ENCODE measurements around the gene NOL4L.
A peak's percentile ranks its signal among the peaks of the same experiment; 100 is the strongest.
"Not testable (repeated sequence)": the region's sequence is repeated elsewhere in the genome, so short reads cannot be mapped to it uniquely, and the experiment has no call there.

NOL4L gene

DNA sequence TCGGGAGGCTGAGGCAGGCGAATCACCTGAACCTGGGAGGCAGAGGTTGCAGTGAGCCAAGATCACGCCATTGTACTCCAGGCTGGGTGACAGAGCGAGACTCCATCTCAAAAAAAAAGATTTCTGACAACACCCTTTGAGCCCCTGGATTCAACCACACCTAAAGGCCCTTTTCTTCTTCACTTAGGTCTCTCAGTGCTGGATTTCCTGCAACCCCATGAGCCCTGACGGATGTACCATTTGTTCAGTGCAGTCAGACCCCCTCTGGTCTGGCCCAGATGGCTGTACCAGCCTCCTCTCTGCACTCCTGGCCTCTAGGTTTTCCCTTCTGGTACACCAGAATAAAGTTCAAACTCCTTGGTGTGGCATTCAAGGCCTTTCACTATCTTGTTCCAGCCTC lies 9.1 kb upstream of the NOL4L start:
- DNase-seq: no peak

DNA sequence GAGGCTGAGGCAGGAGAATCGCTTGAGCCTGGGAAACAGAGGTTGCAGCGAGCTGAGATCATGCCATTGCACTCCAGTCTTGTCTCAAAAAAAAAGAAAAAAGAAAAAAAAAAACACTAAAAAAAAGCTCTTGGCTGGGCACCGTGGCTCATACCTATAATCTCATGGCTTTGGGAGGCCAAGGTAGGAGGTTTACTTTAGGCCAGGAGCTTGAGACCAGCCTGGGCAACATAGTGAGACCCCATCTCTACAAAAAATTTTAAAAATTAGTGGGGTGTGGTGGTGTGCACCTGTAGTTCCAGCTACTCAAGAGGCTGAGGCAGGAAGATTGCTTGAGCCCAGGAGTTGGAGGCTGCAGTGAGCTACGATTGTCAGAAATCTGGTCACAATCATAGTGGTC lies 7.5 kb upstream of the NOL4L start:
- not testable (repeated sequence) for DNase-seq

GRCh38 chr20:32592022-32592421 lies 6.9 kb upstream of the NOL4L start:
- no peak for DNase-seq

DNA sequence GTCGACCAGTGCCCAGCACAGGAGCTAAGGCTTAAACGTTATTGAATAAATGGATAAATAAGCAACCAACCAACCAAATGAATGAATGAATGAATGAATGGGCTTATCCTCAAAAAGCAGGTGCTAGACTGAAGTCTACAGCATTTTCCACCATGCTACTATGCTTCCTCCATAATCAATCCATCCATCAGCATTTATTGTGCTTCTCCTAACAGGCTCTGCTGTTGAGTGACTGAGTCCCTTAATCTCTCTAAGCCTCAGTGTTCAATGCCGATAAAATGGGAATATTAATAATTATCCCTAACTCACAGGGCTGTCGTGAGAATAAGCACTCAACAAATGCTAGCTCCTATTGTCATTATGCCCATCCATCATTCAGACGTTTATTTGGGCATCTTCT lies 4.6 kb upstream of the NOL4L start:
- DNase-seq: no peak

GRCh38 chr20:32589256-32589655 lies 4.1 kb upstream of the NOL4L start:
- no peak for DNase-seq

DNA sequence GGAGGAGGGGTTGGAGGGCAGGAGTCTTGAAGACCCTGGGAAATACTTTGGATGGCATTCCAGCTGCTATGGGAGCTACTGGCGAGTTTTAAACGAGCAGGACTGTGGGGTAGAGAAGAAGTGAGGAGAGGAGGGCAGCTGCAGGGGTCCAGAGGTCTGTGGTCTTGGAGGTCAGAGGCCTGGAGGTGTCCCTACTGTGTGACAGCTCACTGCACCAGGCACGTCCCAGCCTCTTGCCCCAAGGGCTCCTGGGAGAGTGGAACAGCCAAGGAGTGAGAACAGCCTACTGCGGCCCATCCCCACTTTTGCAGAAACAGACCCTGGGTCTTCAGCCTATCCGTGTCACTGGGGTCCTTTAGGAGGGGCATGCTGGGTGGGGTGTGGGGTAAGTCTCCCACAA lies 2.9 kb upstream of the NOL4L start:
- no peak for DNase-seq

GRCh38 chr20:32586291-32586690 lies 1.2 kb upstream of the NOL4L start:
- no peak for DNase-seq

DNA sequence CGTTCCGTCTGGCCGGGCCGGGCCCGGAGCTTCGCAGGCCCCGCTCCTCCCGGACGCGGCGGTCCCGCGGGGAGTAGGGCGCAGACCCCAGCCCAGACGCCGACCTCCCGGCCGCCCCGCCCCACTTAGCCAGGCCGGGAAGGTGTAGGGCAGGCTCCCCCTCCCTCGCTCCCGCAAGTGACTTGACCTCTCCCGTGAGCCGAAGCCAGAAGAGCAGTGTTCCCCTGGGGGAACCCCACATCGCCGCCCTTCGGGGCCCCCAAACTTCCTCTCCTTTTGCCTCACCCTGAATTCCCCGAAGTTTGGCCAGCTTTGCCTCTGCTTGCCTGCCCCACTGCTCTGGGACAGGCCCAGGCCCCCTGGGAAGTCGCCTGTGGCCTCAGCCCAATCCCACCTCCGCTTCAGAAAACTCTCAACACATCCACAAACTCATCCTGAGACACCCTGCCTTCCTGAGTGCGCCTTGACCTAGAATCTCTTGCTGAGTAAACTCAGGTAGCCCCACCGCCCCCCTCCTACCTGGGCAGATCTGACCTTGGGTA lies 524 bp upstream of the NOL4L start:
- no peak for DNase-seq

GRCh38 chr20:32583581-32584070 lies 1.5 kb downstream of the NOL4L start:
- peak; percentile 79 for DNase-seq

- peak; percentile 76 for DNase-seq
Observed at GRCh38 chr20:32582659-32583580, 2.2 kb downstream of the NOL4L start.

DNA sequence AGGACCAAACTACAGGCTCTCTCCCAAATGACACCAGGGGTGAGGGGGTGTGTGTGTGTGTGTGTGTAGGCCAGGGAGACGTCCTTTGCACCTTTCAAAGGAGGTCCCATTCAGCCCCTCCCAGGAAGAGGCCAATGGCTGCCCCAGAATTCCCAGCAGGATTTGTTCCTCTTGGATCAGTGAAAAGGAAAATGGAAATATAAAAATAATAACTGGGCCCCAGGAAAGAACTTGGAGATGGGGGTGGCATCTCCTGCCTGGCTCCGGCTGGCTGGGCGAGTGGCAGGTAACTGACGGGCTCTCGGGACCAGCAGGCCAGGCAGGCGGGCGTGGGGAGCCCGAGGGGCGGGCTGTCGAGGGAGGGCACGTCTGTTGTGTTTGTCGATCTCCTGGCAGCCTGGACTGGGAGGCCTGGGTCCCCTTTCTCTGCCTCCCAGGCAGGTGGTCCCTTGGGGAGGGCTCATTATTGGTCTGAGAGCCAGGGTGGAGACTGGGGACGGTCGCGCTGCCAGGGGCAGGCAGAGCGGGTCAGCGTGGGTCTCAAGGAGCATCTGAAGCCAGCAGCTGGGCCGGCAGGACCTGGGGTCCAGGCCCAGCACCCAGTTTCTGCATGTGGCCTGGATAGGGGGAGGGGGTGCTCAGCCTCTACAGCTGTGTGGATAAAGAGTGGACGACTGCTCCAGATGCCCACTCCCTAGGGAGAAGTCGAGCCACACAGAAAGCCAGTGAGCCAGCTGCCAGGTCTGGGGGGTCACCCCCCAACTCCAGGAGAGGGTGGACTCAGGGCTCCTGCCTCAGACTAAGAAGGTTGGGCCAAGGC lies 3.1 kb downstream of the NOL4L start:
- DNase-seq: peak; percentile 57

DNA sequence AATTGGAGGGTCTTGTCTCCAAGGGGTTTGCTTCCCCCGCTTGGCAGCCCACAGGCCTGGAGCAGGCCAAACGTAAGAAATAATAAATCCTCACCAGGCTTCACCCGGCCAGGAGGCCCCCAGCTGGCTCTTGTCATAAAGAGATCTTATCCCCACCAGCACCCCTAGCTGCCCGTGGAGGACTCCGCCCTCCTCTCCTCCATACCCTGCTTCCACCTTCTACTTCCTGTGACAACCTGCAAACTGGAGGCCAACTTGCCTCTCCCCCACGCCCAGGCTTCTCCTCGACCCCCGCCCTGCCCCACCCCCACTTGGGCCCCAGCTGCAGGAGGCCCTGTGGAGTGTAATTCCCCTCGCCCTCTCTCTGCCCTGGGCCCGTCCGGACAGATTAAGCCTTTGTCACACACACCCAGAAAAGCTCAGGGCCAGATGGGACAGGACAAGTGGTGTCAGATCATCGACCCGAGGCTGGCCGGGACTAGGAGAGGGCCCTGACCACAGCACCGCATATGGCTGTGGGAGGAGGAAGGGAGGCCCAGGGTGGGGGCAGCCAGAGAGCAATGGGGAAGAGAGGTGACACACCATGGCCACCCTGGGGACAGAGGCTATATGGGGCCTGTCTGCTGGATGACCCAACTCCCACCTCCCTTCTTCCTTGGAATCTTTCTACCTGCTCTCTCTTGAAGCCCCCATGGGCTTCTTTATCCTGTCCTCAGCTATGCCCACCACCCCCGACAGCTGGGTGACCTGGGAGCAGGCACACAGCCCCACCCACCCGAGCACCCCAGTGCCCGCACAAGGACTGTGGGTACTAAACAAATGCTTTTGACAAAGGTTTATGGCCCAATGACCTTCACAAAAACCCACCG lies 3.9 kb downstream of the NOL4L start:
- DNase-seq: peak; percentile 90

GRCh38 chr20:32580219-32580969 lies 4.7 kb downstream of the NOL4L start:
- no peak for DNase-seq

DNA sequence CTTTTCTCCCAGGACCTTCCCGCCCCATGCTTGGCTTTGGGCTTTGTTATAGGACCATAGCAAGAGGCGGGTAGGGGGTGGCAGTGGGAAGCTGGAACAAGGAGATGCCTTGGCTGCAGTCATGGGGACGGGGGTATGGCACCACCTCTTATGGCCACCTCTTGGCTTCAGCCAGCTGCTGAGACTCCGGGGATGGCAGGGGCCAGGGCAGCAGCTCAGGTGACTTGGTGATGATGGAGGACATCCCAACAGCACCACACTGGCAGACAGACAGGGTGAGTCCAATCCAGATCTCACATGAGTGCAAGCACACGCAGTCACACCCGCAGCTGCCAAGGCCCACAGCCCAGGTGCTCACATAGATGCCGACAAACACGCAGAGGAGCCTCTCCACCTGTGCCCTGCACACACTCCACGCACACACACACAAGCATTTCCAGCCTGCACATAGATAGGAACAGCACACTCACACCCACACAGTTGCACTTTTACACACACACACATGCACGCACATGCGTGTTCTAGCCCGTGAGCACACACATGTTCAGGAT lies 6.2 kb downstream of the NOL4L start:
- DNase-seq: no peak

DNA sequence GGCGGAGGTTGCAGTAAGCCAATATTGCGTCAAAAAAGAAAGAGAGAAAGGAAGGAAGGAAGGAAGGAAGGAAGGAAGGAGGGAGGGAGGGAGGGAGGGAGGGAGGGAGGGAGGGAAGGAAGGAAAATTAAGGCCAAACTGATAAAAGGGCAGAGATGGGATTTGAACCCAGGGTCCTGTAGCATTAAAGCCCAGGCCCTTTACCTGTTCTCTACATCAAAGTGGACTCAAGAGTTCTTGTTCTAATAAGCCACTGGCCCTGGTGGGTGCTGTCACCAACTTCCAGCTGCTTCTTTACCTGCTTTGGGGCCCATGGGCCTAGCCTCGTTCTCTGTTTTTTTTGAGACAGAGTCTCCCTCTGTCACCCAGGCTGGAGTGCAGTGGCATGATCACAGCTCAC lies 7.1 kb downstream of the NOL4L start:
- DNase-seq: not testable (repeated sequence)

DNA sequence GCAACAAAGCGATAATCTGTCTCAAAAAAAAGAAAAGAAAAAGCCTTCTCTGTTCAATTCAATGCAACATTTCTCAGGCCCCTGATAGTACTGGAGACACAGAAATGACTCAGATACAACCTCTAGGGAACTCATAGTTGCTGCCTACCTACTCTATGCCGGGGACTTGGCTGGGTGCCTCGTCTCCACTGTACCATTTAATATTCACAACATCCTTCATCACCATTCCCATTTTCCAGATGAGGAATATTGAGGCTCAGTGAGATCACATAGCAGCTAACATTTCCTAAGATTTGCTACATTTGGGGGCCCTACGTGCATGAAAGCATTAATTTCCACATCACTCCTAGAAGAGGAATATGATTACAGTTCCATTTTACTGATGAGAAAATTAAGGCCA lies 7.5 kb downstream of the NOL4L start:
- no peak for DNase-seq

GRCh38 chr20:32577023-32577422 lies 8.1 kb downstream of the NOL4L start:
- no peak for DNase-seq

GRCh38 chr20:32576560-32576959 lies 8.6 kb downstream of the NOL4L start:
- no peak for DNase-seq

DNA sequence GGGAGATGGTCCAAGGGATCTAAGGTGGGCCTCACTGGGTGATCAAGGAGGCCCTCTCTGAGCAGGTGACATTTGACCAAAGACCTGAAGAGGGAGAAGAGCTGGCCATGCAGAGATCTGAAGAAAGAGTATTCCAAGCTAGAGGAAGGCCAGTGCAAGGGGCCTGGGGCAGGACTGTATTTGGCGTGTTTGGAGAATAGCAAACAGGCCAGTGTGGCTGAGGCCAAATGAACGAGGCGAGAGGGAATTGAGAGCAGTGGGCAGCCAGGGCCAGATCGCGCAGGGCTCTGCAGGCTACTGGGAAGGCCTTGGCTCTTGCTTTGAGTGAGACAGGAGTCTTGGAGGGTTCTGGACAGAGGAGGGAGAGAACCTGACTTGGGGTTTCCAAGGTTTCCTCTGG lies 9.3 kb downstream of the NOL4L start:
- DNase-seq: no peak

DNA sequence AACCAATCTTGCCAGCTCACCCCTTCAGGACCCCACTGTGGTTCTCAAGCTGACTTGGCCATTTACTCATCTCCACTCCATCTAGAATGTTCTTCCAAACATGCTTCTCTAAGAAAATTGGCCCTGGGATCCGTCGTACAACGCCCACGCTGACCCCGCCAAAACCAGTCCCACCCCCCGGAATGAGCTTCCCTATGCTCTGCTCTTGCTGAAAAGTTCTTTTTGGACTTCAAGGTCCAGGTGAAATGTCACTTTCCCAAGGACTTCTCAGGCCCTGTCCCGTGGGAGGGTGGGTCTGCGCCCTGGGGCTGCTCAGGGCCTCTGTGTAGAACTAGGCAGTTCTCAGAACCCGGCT lies 9.9 kb downstream of the NOL4L start:
- DNase-seq: no peak
